HepG2 (cell line): ENCODE data around the gene PRCD. TPM values are rescaled to one million over a fixed set of nuclear protein-coding genes. Genes with fewer than 3 reads are reported as not detected.
A peak's percentile ranks its signal among the peaks of the same experiment; 100 is the strongest.
"Not testable (repeated sequence)": the region's sequence is repeated elsewhere in the genome, so short reads cannot be mapped to it uniquely, and the experiment has no call there.

ENCODE experiments used
- ATAC-seq: fragments of 200-7000 bp; cut with Tn5 transposase; 3 replicates; pipeline ENCODE4 v1.9.1; 2020; ENCODE audit warnings: mild to moderate bottlenecking, moderate library complexity
- BruUV-seq: library from RNA; stranded (reverse); fragments of 400-500 nt; replicated peaks from 2 replicates; lab custom pipeline; 2021; lab: Mats Ljungman, UMichigan
- CTCF ChIA-PET: fragments of 300-600 bp; formaldehyde crosslinking; extraction: SDS; loops from one replicate; lab custom pipeline; 2021; ENCODE audit warnings: low total read pairs, inconsistent platforms, low intra/inter-chr PET ratio; lab: Yijun Ruan, JAX
- POLR2A ChIA-PET: fragments of 350-600 bp; sonication (Branson Sonifier 250); formaldehyde crosslinking; loops from one replicate; lab custom pipeline; 2020; ENCODE audit warnings: antibody characterized with exemption, inconsistent platforms; lab: Yijun Ruan, JAX
- DNase-seq: peaks from one replicate; pipeline ENCODE4 v3.0.0-alpha.2; 2015; ENCODE audit warnings: low spot score
- FAIRE-seq: peaks from 3 replicates; lab custom pipeline; 2011; peaks lifted over from hg19 to GRCh38; lab: Jason Lieb, UNC
- H2AFZ ChIP-seq: one replicate; pipeline ENCODE4 v1.6.1; 2011; ENCODE audit warnings: low read length, inconsistent platforms
- H3K27ac ChIP-seq: fragments of 300-600 bp; 3 replicates; pipeline ENCODE4 v1.8.0; 2011; ENCODE audit warnings: mixed run types, mild to moderate bottlenecking, mixed read lengths, low read length, inconsistent platforms; ENCODE audit not compliant: insufficient read depth; ENCODE audit errors: extremely low read length
- H3K27me3 ChIP-seq, 2 experiments: fragments of 200-600 bp in 1 of 2; 2 replicates in 1 of 2; 3 replicates in 1 of 2; pipeline versions ENCODE4 v1.6.0 to v1.8.0; 2011; ENCODE audit warnings: low read length in 2 of 2, mild to moderate bottlenecking in 2 of 2, moderate library complexity in 2 of 2, inconsistent platforms in 1 of 2; ENCODE audit not compliant: insufficient read depth in 2 of 2, control insufficient read depth in 1 of 2
- H3K36me3 ChIP-seq, 2 experiments: fragments of 200-600 bp in 1 of 2; replicated peaks in 1 of 2; 2 replicates in 1 of 2; 3 replicates in 1 of 2; pipeline versions ENCODE4 v1.5.1 to v1.8.0; 2011; ENCODE audit warnings: low read length in 2 of 2, inconsistent platforms in 1 of 2; ENCODE audit not compliant: insufficient read depth in 2 of 2, control insufficient read depth in 1 of 2
- H3K4me1 ChIP-seq: 2 replicates; pipeline ENCODE4 v1.5.1; 2012; ENCODE audit warnings: low read length, inconsistent platforms; ENCODE audit not compliant: insufficient read depth
- H3K4me2 ChIP-seq: 2 replicates; pipeline ENCODE4 v1.6.0; 2011; ENCODE audit warnings: low read depth, low read length, inconsistent platforms
- H3K4me3 ChIP-seq, 3 experiments: fragments of 200-600 bp in 1 of 3; sonication (generic), shearing (Covaris generic) in 1 of 3; replicated peaks in 1 of 3; 2 replicates each; pipeline ENCODE4 v1.5.1; 2011 to 2016; ENCODE audit warnings: low read length in 3 of 3, inconsistent platforms in 2 of 3, low read depth in 2 of 3, mild to moderate bottlenecking in 2 of 3, control low read depth in 1 of 3, mixed read lengths in 1 of 3; ENCODE audit not compliant: insufficient read depth in 1 of 3
- H3K79me2 ChIP-seq: one replicate; pipeline ENCODE4 v1.6.1; 2011; ENCODE audit warnings: low read length, inconsistent platforms; ENCODE audit not compliant: insufficient read depth
- H3K9ac ChIP-seq: 2 replicates; pipeline ENCODE4 v1.6.0; 2011; ENCODE audit warnings: mild to moderate bottlenecking, low read depth, low read length, inconsistent platforms; ENCODE audit not compliant: insufficient read depth
- H3K9me3 ChIP-seq: 2 replicates; pipeline ENCODE4 v1.5.1; 2012; ENCODE audit warnings: mild to moderate bottlenecking, low read length
- H4K20me1 ChIP-seq: 2 replicates; pipeline ENCODE4 v1.6.0; 2011; ENCODE audit warnings: inconsistent platforms, mild to moderate bottlenecking, low read length, moderate library complexity; ENCODE audit not compliant: insufficient read depth
- HNRNPLL ChIP-seq: fragments of 200-400 bp; formaldehyde crosslinking; IDR thresholded peaks from 2 replicates; pipeline ENCODE4 v1.6.1; 2017; ENCODE audit warnings: mild to moderate bottlenecking, low read depth, low read length; ENCODE audit not compliant: poor library complexity, severe bottlenecking
- PHF8 ChIP-seq: sonication (generic); formaldehyde crosslinking; IDR thresholded peaks from 2 replicates; pipeline ENCODE4 v1.5.0; 2020; ENCODE audit warnings: missing genetic modification reagents
- THRA ChIP-seq: sonication (generic); formaldehyde crosslinking; IDR thresholded peaks from 2 replicates; pipeline ENCODE4 v1.4.0; 2020; ENCODE audit warnings: missing genetic modification reagents, borderline replicate concordance
- ZFP62 ChIP-seq: sonication (generic); formaldehyde crosslinking; IDR thresholded peaks from 2 replicates; pipeline ENCODE4 v1.4.0; 2020; ENCODE audit warnings: missing genetic modification reagents
- ZNF121 ChIP-seq: sonication (generic); formaldehyde crosslinking; IDR thresholded peaks from 2 replicates; pipeline ENCODE4 v1.5.0; 2020; ENCODE audit warnings: mild to moderate bottlenecking, missing genetic modification reagents
- ZNF501 ChIP-seq: sonication (generic); formaldehyde crosslinking; IDR thresholded peaks from 2 replicates; pipeline ENCODE4 v1.5.1; 2020; ENCODE audit warnings: mild to moderate bottlenecking, moderate library complexity, missing genetic modification reagents
- ZNF777 ChIP-seq: sonication (generic); formaldehyde crosslinking; IDR thresholded peaks from 2 replicates; pipeline ENCODE4 v1.4.0; 2020; ENCODE audit warnings: missing genetic modification reagents
- WGBS: methylation state at CpG from one replicate; pipeline ENCODE4 v1.1.6; 2017; ENCODE audit warnings: low lambda C conversion rate; 5-methylcytosine and 5-hydroxymethylcytosine counted together
- in situ Hi-C: cut with HindIII; loops from 2 replicates; pipeline ENCODE4 v1.10.0; 2017; ENCODE audit warnings: low pct_unique_long_range_greater_than_20kb; ENCODE audit not compliant: extremely low pct_ligation_motif_present
- intact Hi-C: fragments of 100-400 bp; cut with micrococcal nuclease; formaldehyde crosslinking; loops from one replicate; pipeline ENCODE4 v1.10.0; 2022; ENCODE audit not compliant: unreplicated experiment
- polyA plus RNA-seq, 8 experiments: library from polyadenylated mRNA; depleted of rRNA in 3 of 8; stranded (reverse) in 7 of 8; unstranded in 1 of 8; fragments of >200 nt; fragmentation: Illumina TruSeq in 4 of 8; extraction: Trizol in 4 of 8; gene quantifications; 2 replicates each; pipeline versions ENCODE4 v1.2.1 to v1.2.3, GENCODE V29; 2011 to 2016; ENCODE audit warnings: low read depth in 4 of 8, missing spikeins in 1 of 8, mixed read lengths in 1 of 8; ENCODE audit not compliant: insufficient read depth in 1 of 8
- total RNA-seq, 5 experiments: library from RNA; depleted of rRNA; stranded (reverse); fragments of >200 nt; fragmentation: Illumina TruSeq; extraction: Trizol; gene quantifications; 2 replicates each; pipeline ENCODE4 v1.2.3, GENCODE V29; 2016; ENCODE audit warnings: low read depth in 1 of 5

Gene PRCD
- total and polyA plus RNA-seq, 2 of the 13 experiments (the other 11 are each of a cell fraction or from before 2014, with no cell fraction given): 0.51 TPM; not detected in 1

DNA sequence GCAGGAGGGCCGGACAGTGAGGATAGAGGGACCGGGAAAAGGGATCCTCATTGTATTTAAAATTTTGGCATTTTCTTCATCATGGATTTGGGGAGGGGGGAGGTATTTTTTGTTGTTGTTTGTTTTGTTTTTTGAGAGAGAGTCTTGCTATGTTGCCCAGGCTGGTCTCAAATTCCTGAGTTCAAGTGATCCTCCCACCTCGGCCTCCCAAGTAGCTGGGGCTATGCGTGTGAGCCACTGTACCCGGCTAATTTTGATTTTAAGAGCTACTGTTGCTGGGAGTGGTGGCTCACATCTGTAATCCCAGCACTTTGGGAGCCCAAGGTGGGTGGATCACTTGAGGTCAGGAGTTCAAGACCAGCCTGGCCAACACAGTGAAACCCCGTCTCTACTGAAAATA lies 25.5 kb upstream of the PRCD start:
- H2AFZ ChIP-seq, H3K27ac ChIP-seq, in situ Hi-C loops, H3K9me3 ChIP-seq, H4K20me1 ChIP-seq, CTCF ChIA-PET, FAIRE-seq, BruUV-seq, H3K4me3 ChIP-seq, intact Hi-C loops, H3K9ac ChIP-seq, H3K4me2 ChIP-seq, ATAC-seq, H3K79me2 ChIP-seq, H3K36me3 ChIP-seq, DNase-seq: not testable (repeated sequence)
- Histone ChIP-seq H3K4me1 (peaks cover 68% of the 10 kb centered on the region), H3K27me3 (peaks cover 8 to 50% of the 10 kb centered on the region in 2 experiments)
- POLR2A ChIA-PET: interaction anchor here (0.6 to 0.8 kb wide), 2 partner anchors 10 to 12 kb away, joined by 3 read pairs; no protein-coding TSS in a partner anchor
- 53% methylated on average over 6 of the region's 6 CpGs for WGBS
- TF ChIP-seq ZNF121 (CRISPR knock-in tag): peak; percentile 74

GRCh38 chr17:76515274-76515949 lies 24.4 kb upstream of the PRCD start:
- H3K4me1 ChIP-seq: peaks cover 71% of the 10 kb centered on the region
- 70% methylated on average over 22 of the region's 22 CpGs for WGBS
- in situ Hi-C loops (no loop called here), intact Hi-C loops (no loop called here)
- H3K27me3 ChIP-seq: peaks cover 11 to 61% of the 10 kb centered on the region in 2 experiments
- TF ChIP-seq ZNF777 (CRISPR knock-in tag) (no peak), ZFP62 (CRISPR knock-in tag) (no peak), PHF8 (CRISPR knock-in tag) (no peak), ZNF501 (CRISPR knock-in tag) (0 out of 2 replicates have a peak, but pooled peaks have one; percentile 38), HNRNPLL (peak; percentile 8), THRA (CRISPR knock-in tag) (no peak)
- H3K9me3 ChIP-seq: no peaks in the 10 kb centered on the region
- H3K9ac ChIP-seq: no peak overlapping the region
- no peak overlapping the region for H3K4me3 ChIP-seq
- no TSS peak for BruUV-seq
- no peak overlapping the region for H3K27ac ChIP-seq
- ChIA-PET POLR2A (interaction anchor here (0.8 kb wide), 1 partner anchor 13 kb away, joined by 3 read pairs; no protein-coding TSS in a partner anchor), CTCF (no interaction called here)
- DNase-seq: no peak
- no peaks in the 10 kb centered on the region for H3K36me3 ChIP-seq
- H3K79me2 ChIP-seq: no peaks in the 10 kb centered on the region
- no peak for FAIRE-seq
- H4K20me1 ChIP-seq: no peaks in the 10 kb centered on the region
- no peak overlapping the region for H2AFZ ChIP-seq
- ATAC-seq: no peak
- H3K4me2 ChIP-seq: no peak overlapping the region
